Right kidney (tissue), 9 donors: ENCODE data around the gene MSX2.
A peak's percentile ranks its signal among the peaks of the same experiment; 100 is the strongest.

Experiments
- DNase-seq: peaks from one replicate; pipeline ENCODE4 v3.0.0-alpha.2; 2016
- long read RNA-seq, 8 donors: transcript quantifications; one replicate each; lab custom pipeline, GENCODE V29; 2026

Gene MSX2
- long read RNA-seq, donor 1, result 0 reads
- long read RNA-seq, donor 2, partial matches to known transcripts, result 0 of 2 reads
- long read RNA-seq, donor 2, other reads (novel, unspliced or antisense), result 0 of 2 reads
- long read RNA-seq, donor 3, result 0 reads
- long read RNA-seq, donor 4, partial matches to known transcripts, result 0 of 1 reads
- long read RNA-seq, donor 4, other reads (novel, unspliced or antisense), result 0 of 1 reads
- long read RNA-seq, donor 5, partial matches to known transcripts, result 0 of 1 reads
- long read RNA-seq, donor 5, other reads (novel, unspliced or antisense), result 0 of 1 reads
- long read RNA-seq, donor 6, partial matches to known transcripts, result 0 of 1 reads
- long read RNA-seq, donor 6, other reads (novel, unspliced or antisense), result 0 of 1 reads
- long read RNA-seq, donor 7, partial matches to known transcripts, result 0 of 2 reads
- long read RNA-seq, donor 7, other reads (novel, unspliced or antisense), result 0 of 2 reads
- long read RNA-seq, donor 8, result 0 reads

GRCh38 chr5:174724484-174725260, at the start of gene MSX2:
TSS of gene MSX2 (plus strand) at chr5:174724582. CDS start at chr5:174724660, 78 bp downstream.
- DNase-seq, result peak; percentile 92

GRCh38 chr5:174675110-174675509, 49.3 kb upstream of the MSX2 start:
- DNase-seq, result no peak

- DNase-seq, result no peak
Observed at GRCh38 chr5:174675916-174676315, 48.5 kb upstream of the MSX2 start.

GRCh38 chr5:174678107-174678506, 46.3 kb upstream of the MSX2 start:
- DNase-seq, result no peak

- DNase-seq, result no peak
Observed at GRCh38 chr5:174680901-174681565, 43.3 kb upstream of the MSX2 start.

GRCh38 chr5:174687503-174687902, 36.9 kb upstream of the MSX2 start:
- no peak for DNase-seq

GRCh38 chr5:174688441-174689354, 35.7 kb upstream of the MSX2 start:
- DNase-seq, result peak; percentile 38

GRCh38 chr5:174690271-174690670, 34.1 kb upstream of the MSX2 start:
- DNase-seq, result no peak

GRCh38 chr5:174692381-174692780, 32.0 kb upstream of the MSX2 start:
- DNase-seq, result no peak

- DNase-seq, result no peak
Observed at GRCh38 chr5:174692982-174693422, 31.4 kb upstream of the MSX2 start.

GRCh38 chr5:174693697-174694385, 30.5 kb upstream of the MSX2 start:
- no peak for DNase-seq

- DNase-seq, result no peak
Observed at GRCh38 chr5:174694611-174695010, 29.8 kb upstream of the MSX2 start.

- DNase-seq, result no peak
Observed at GRCh38 chr5:174698156-174698555, 26.2 kb upstream of the MSX2 start.

- no peak for DNase-seq
Observed at GRCh38 chr5:174699131-174699530, 25.3 kb upstream of the MSX2 start.

GRCh38 chr5:174706997-174707572, 17.3 kb upstream of the MSX2 start:
- no peak for DNase-seq

GRCh38 chr5:174707671-174708070, 16.7 kb upstream of the MSX2 start:
- no peak for DNase-seq

GRCh38 chr5:174708476-174709207, 15.7 kb upstream of the MSX2 start:
- DNase-seq, result no peak

- no peak for DNase-seq
Observed at GRCh38 chr5:174714751-174715150, 9.6 kb upstream of the MSX2 start.

GRCh38 chr5:174715804-174716203, 8.6 kb upstream of the MSX2 start:
- no peak for DNase-seq
